ENCODE data around the gene PDIA4.

- TF ChIP-seq CTCF (IDR thresholded peaks at IDR 0.05): no peak
- TF ChIP-seq POLR2A (IDR thresholded peaks at IDR 0.05): no peak
- TF ChIP-seq EP300 (IDR thresholded peaks at IDR 0.05): no peak
These were observed 11.4 kb downstream of the PDIA4 start for GRCh38 chr7:149016876-149017275.
